Measurements from ENCODE around the gene PHKA1.
"Not testable (repeated sequence)": the region's sequence is repeated elsewhere in the genome, so short reads cannot be mapped to it uniquely, and the experiment has no call there.

The PHKA1 gene

GRCh38 chrX:72569786-72570185 is 144.3 kb downstream of the PHKA1 start:
- Mint-ChIP-seq H3K4me1 (ENCODE audit: low read depth) (peaks cover 7% of the 10 kb centered on the region), H3K4me3 (no peak overlapping the region), H3K36me3 (ENCODE audit: low read depth) (peaks cover 18% of the 10 kb centered on the region), H3K27ac (no peak overlapping the region), H3K27me3 (no peaks in the 10 kb centered on the region), H3K9me3 (no peaks in the 10 kb centered on the region)

GRCh38 chrX:72568406-72569092 is 145.6 kb downstream of the PHKA1 start:
- no peak overlapping the region for H3K27ac Mint-ChIP-seq
- H3K9me3 Mint-ChIP-seq = no peaks in the 10 kb centered on the region
- H3K36me3 Mint-ChIP-seq (ENCODE audit: low read depth) = peaks cover 24% of the 10 kb centered on the region
- no peak overlapping the region for H3K4me3 Mint-ChIP-seq
- H3K4me1 Mint-ChIP-seq (ENCODE audit: low read depth) = peaks cover 7% of the 10 kb centered on the region
- H3K27me3 Mint-ChIP-seq = no peaks in the 10 kb centered on the region

GRCh38 chrX:72566448-72566847 is 147.7 kb downstream of the PHKA1 start:
- Mint-ChIP-seq H3K27me3 (no peaks in the 10 kb centered on the region), H3K4me1 (ENCODE audit: low read depth) (no peaks in the 10 kb centered on the region), H3K27ac (no peak overlapping the region), H3K9me3 (no peaks in the 10 kb centered on the region), H3K4me3 (no peak overlapping the region), H3K36me3 (ENCODE audit: low read depth) (peaks cover 34% of the 10 kb centered on the region)

- H3K4me3 Mint-ChIP-seq; H3K27me3 Mint-ChIP-seq; H3K4me1 Mint-ChIP-seq (ENCODE audit: low read depth); H3K9me3 Mint-ChIP-seq; H3K27ac Mint-ChIP-seq: not testable (repeated sequence)
- H3K36me3 Mint-ChIP-seq (ENCODE audit: low read depth) = peaks cover 28% of the 10 kb centered on the region
These were observed 154.5 kb downstream of the PHKA1 start for GRCh38 chrX:72559655-72560054.

GRCh38 chrX:72554448-72555140 is 159.5 kb downstream of the PHKA1 start:
- H3K27ac Mint-ChIP-seq = no peak overlapping the region
- H3K9me3 Mint-ChIP-seq = no peaks in the 10 kb centered on the region

GRCh38 chrX:72552443-72552842 is 161.7 kb downstream of the PHKA1 start:
- not testable (repeated sequence) for H3K4me3 Mint-ChIP-seq; H3K4me1 Mint-ChIP-seq (ENCODE audit: low read depth); H3K27me3 Mint-ChIP-seq; H3K27ac Mint-ChIP-seq; H3K9me3 Mint-ChIP-seq
- peaks cover 29% of the 10 kb centered on the region for H3K36me3 Mint-ChIP-seq (ENCODE audit: low read depth)

More at GRCh38 chrX:72554448-72555140, 159.5 kb downstream of the PHKA1 start:
- H3K27me3 Mint-ChIP-seq = no peaks in the 10 kb centered on the region
- peaks cover 4% of the 10 kb centered on the region for H3K4me1 Mint-ChIP-seq (ENCODE audit: low read depth)
- no peak overlapping the region for H3K4me3 Mint-ChIP-seq
- peaks cover 24% of the 10 kb centered on the region for H3K36me3 Mint-ChIP-seq (ENCODE audit: low read depth)

GRCh38 chrX:72545990-72546389 is 168.1 kb downstream of the PHKA1 start:
- Mint-ChIP-seq H3K27me3 (no peaks in the 10 kb centered on the region), H3K36me3 (ENCODE audit: low read depth) (peaks cover 38% of the 10 kb centered on the region), H3K4me1 (ENCODE audit: low read depth) (no peaks in the 10 kb centered on the region), H3K9me3 (no peaks in the 10 kb centered on the region), H3K4me3 (no peak overlapping the region), H3K27ac (no peak overlapping the region)

- Mint-ChIP-seq H3K27ac (no peak overlapping the region), H3K36me3 (ENCODE audit: low read depth) (peaks cover 14% of the 10 kb centered on the region), H3K4me3 (no peak overlapping the region), H3K4me1 (ENCODE audit: low read depth) (no peaks in the 10 kb centered on the region), H3K9me3 (no peaks in the 10 kb centered on the region), H3K27me3 (no peaks in the 10 kb centered on the region)
These were observed 173.8 kb downstream of the PHKA1 start for GRCh38 chrX:72540318-72540717.

- no peak overlapping the region for H3K4me3 Mint-ChIP-seq
- no peaks in the 10 kb centered on the region for H3K9me3 Mint-ChIP-seq
- no peak overlapping the region for H3K27ac Mint-ChIP-seq
- H3K27me3 Mint-ChIP-seq = no peaks in the 10 kb centered on the region
- no peaks in the 10 kb centered on the region for H3K4me1 Mint-ChIP-seq (ENCODE audit: low read depth)
- peaks cover 14% of the 10 kb centered on the region for H3K36me3 Mint-ChIP-seq (ENCODE audit: low read depth)
These were observed 174.3 kb downstream of the PHKA1 start for GRCh38 chrX:72539822-72540221.

GRCh38 chrX:72536542-72536941 is 177.6 kb downstream of the PHKA1 start:
- Mint-ChIP-seq H3K4me1 (ENCODE audit: low read depth) (no peaks in the 10 kb centered on the region), H3K27me3 (no peaks in the 10 kb centered on the region), H3K36me3 (ENCODE audit: low read depth) (peaks cover 9% of the 10 kb centered on the region), H3K27ac (no peak overlapping the region), H3K9me3 (no peaks in the 10 kb centered on the region), H3K4me3 (no peak overlapping the region)

- Mint-ChIP-seq H3K36me3 (ENCODE audit: low read depth) (peaks cover 20% of the 10 kb centered on the region), H3K4me1 (ENCODE audit: low read depth) (peaks cover 4% of the 10 kb centered on the region), H3K9me3 (no peaks in the 10 kb centered on the region), H3K27me3 (no peaks in the 10 kb centered on the region), H3K4me3 (no peak overlapping the region), H3K27ac (no peak overlapping the region)
These were observed 181.7 kb downstream of the PHKA1 start for GRCh38 chrX:72532366-72532765.
